HG02840 (cell line): ENCODE data around the gene TMEM135.
"Not testable (repeated sequence)": the region's sequence is repeated elsewhere in the genome, so short reads cannot be mapped to it uniquely, and the experiment has no call there.

Experiments used
- ATAC-seq: cut with Tn5 transposase; IDR thresholded peaks from one replicate; pipeline ENCODE4 v1.9.1; 2021; ENCODE audit warnings: mild to moderate bottlenecking, moderate library complexity, moderate number of reproducible peaks; ENCODE audit not compliant: unreplicated experiment, low FRiP score

TMEM135 gene

GRCh38 chr11:87037450-87038234, at the start of gene TMEM135:
TSS of gene TMEM135 (plus strand) at chr11:87037934. CDS start at chr11:87038046, 112 bp downstream.
- peak; percentile 99 for ATAC-seq

- ATAC-seq = no peak
These were observed 49.3 kb upstream of the TMEM135 start for GRCh38 chr11:86988351-86988881.

DNA sequence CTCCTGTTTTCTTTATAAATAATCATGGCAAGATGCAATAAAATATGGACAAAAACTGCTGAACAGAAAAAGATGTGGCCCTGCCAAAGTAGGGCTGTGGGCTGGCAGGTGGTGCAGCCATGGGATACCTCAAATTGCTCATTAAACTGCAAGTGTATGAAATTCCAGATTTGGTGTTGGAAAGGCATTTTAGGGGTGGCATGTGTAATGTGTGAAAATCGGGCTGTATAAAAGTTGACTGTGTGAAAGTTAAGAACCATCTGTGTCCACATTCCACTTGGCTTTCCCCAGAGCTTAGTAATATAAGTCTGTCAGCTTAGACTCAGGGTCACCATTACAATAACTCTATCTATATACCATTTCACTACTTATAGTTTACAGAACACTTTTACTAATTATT, 47.7 kb upstream of the TMEM135 start:
- ATAC-seq = no peak

DNA sequence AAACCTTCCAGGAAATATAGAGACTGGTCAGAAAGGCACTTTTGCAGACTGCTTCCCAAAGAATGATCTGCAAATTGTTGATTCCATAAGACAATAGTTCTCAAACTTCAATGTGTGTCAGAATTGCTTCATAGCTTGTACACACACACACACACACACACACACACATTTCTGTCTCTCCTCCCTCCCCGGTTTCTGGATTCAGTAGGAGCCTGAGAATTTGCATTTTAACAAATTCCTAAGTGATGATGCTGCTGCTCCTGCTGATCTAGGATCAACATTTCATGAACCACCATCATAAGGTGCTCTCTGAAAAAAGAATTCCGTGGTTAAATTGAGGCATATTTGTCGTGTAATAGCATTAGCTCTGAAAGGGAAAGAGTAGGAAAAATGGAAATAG, 47.2 kb upstream of the TMEM135 start:
- no peak for ATAC-seq

DNA sequence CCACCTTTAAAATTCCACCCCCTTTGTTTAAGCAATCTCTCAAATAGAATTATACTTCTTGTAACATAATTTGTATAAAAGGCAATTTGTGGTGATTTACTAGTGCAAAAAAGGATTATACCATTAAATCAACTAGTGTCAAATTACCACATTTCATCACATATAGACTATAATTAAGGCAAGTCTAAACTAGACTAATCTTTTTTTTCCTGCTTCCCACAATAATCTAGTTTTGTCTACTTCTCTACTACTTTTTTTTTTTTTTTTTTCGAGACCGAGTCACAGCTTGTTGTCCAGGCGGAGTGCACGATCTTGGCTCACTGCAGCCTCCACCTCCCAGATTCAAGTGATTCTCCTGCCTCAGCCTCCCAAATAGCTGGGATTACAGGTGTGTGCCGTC, 46.4 kb upstream of the TMEM135 start:
- no peak for ATAC-seq

DNA sequence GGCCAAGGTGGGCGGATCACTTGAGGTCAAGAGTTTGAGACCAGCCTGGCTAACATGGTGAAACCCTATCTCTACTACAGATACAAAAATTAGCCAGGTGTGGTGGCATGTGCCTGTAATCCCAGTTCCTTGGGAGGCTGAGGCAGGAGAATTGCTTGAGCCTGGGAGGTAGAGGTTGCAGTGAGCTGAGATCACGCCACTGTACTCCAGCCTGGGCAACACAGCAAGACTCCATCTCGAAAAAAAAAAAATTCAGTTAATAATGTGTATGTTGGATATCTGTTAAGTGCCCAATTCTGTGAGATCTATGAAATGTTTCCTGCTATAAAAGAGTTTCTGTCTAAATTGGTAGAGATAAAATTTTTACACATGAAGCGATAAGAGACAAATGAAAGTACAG, 45.4 kb upstream of the TMEM135 start:
- not testable (repeated sequence) for ATAC-seq

DNA sequence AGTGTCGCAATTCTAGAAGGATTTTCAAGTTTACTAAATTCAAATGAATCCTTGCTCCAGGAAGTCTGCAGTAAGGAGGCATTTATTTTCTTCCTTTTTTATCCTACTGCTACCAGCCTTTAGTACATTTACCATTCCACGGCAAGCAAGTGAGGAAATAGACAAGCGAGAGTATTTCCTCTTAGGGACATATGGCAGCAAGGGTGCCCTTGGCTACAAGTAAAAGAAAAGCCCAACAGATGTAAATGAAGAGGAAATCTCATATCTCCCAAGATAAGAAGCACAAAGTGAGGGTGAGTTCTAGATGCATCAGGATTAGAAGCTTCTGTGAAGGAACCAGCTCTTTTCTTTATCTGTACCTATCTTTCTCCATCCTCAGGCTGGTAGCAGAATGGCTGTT, 44.7 kb upstream of the TMEM135 start:
- no peak for ATAC-seq

DNA sequence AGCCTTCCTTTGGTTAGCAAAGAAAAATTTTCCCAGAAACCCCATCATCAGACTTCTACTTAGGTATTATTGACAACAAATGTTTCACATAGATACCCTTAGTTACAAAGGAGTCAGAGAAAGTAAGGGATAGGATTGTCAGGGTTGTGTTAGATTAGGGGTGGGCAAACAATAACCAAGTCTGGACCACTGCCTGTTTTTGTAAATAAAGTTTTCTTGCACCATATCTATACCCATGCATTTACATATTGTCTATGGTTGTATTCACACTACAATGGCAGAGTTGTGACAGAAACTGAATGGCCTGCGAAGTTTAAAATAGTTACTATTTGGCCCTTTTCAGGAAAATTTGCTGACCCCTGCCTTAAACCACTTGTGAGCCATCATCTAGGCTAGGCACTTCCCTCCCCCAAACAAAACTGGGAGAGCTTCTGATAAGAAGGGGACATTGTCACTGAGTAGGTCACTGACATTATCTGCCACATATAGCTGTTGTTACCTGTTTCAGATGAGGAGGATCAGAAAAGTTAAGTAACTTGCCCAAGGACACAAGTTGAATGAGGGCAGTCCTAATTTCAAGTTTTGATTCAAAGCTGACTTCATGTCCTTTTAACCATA, 40.7 kb upstream of the TMEM135 start:
- no peak for ATAC-seq

GRCh38 chr11:86999388-86999787, 38.3 kb upstream of the TMEM135 start:
- ATAC-seq = no peak

- ATAC-seq = no peak
These were observed 37.6 kb upstream of the TMEM135 start for GRCh38 chr11:86999859-87000753.

DNA sequence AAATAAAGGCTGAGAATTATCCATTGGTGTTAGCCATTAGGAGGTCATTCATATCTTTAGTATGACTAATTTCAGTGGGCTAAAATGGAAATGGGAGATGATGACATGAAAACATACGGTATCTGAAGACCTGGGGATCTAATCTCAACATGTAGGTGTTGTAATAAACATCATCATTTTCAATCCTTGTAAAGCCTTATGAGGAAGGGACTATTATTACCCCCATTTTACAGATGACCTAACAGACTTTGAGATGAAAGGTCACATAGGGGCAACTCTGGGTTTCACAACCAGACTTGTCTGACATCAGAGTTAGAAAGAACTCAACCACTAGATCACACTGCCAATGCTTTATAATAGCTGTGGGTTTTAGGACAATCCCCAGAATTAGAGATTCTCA, 34.8 kb upstream of the TMEM135 start:
- ATAC-seq = no peak

GRCh38 chr11:87004281-87004680, 33.5 kb upstream of the TMEM135 start:
- ATAC-seq = not testable (repeated sequence)

- no peak for ATAC-seq
These were observed 32.2 kb upstream of the TMEM135 start for GRCh38 chr11:87005569-87005921.

DNA sequence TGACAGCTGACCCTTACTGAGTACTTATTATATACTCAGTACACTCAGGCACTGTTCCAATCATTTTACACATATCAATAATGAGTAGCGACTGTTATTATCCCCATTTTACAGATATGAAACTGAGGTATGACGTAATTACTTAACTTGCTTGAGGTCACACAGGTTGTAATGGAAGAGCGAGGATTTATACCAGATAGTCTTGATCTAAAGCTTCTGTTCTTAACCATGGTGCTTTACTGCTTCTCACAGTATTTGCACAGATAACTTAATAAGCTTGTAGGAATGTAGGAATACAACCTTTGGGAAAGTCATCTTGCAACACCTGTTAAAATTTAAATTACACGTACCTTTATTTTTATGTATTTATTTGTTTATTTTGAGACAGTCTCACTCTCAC, 31.7 kb upstream of the TMEM135 start:
- ATAC-seq = no peak

GRCh38 chr11:87007963-87008362, 29.8 kb upstream of the TMEM135 start:
- ATAC-seq = no peak

DNA sequence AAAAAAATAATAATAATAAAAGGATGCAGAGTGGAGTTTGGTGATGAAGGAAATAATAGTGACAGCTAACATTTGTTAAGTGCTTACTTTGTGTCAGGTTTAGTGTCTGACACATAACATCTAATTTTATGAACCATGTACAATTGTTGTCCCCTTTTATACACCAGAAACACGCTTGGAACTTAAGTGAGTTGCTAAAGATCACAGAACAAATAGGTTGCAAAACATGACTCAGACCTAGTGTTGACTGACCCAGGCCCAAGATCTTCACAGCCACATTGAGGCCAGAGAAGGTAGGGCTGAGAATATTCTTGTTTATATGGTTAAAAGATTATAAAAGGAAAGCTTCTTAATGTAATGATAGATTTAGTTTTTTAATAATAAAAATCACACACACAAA, 25.6 kb upstream of the TMEM135 start:
- no peak for ATAC-seq

- no peak for ATAC-seq
These were observed 25.1 kb upstream of the TMEM135 start for GRCh38 chr11:87012673-87013072.

GRCh38 chr11:87013912-87014825, 23.6 kb upstream of the TMEM135 start:
- no peak for ATAC-seq

DNA sequence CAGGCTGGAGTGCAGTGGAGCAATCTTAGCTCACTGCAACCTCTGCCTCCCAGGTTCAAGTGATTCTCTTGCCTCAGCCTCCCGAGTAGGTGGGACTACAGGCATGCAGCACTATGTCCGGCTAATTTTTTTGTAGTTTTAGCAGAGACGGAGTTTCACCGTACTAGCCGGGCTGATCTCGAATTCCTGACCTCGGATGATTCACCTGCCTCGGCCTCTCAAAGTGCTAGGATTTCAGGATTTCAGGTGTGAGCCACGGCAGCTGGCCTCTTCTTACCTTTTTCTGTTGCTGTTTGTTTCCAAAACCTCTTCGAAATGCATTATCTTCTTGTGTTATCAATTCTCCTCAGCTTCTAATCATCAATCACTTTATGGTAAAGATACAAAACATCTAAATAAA, 22.1 kb upstream of the TMEM135 start:
- ATAC-seq = no peak
